Islet of Langerhans (tissue), 1 donor: Measurements from ENCODE around the gene PRPF4.

Experiments
- FAIRE-seq: peaks from one replicate; lab custom pipeline; 2011; peaks lifted over from hg19 to GRCh38; lab: Jason Lieb, UNC

Gene PRPF4

DNA sequence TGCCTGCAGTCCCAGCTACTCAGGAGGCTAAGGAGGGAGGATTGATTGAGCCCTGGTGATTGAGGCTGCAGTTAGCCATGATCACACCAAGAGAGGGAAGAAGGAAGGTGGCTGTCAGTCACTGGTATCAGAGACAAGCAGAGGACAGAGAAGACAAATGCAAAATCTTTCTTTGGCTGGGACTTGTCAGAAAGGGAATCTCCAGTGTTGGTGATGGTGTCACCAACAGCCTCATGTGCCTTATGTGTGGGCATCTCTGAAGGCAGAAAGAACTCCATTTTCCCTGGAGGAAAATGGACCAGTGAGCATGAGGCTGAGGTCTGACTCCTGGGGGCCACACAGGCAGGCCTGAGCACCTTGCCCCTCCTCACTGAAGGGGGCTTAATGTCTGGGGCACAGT, 39.8 kb downstream of the PRPF4 start:
- no peak for FAIRE-seq

DNA sequence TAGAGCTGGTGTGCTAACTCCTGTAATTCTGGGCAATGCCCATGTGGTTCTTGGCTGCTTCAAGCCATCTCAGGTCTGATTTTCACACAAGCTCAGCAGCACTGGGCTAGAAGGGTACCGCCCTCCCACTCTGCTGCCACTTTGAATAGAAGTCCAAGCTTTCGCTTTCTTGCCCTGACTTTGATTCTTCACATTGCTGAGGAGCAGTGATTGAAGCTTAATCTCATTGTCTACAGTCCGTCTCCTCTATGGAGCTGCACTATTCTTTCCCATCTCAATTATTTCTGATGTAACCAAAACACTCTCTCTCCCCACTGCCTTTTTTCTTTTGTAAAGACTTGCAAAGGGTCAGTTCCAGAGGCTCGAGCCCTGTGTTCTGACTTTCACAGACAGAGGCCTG, 40.6 kb downstream of the PRPF4 start:
- no peak for FAIRE-seq

DNA sequence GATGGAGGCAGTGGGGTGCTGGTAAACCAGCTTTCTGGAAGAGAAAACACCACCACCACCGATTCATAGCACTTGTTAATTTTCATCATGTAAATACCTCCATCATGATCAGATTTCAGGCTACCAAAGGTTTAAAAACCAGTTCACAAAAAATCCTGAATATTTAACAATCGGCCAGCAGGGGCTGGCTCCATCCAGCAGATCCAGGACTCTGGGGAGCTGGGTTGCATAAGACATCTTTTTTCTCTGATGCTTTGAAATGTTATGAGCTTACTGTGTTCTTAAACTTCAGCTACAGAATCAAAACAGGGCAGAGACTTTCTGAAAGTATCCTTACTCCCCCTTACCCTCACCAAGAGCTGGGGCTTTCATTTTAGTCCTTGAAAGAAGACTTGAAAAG, 42.3 kb downstream of the PRPF4 start:
- FAIRE-seq = no peak

DNA sequence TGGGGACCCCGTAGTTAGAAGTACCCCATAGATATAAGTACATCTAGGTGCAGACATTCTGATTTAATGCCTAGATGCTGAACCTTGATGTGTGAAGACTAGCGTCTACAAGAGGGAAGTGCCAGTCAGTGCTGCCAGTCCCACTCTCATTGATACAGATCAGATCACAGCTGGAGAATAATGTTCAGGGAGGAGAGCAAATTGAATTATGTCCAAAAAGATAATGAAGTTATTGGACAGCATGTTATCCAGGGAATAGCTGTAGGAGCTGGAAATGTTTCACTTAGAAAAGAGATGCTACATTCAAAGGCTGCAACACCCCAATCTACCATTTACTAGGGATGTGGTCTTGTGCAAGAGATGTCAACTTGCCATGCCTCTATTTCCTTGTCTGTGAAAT, 43.6 kb downstream of the PRPF4 start:
- FAIRE-seq = no peak

DNA sequence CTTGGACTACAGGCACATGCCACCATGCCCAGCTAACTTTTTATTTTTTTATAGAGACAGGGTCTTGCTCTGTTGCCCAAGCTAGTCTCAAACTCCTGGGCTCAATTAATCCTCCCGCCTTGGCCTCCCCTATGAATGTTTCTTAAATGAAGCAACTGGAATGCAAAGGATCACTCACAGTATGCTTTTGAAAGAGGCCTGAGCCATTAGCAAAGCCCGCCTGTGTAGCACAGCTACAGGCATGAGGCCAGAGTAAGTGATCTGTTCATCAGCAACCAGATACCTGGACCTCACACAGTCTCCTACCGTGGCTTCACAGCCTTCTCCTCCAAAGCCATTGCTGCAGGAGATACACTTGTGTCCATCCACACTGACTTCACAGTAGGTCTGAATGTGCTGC, 44.6 kb downstream of the PRPF4 start:
- FAIRE-seq = no peak

DNA sequence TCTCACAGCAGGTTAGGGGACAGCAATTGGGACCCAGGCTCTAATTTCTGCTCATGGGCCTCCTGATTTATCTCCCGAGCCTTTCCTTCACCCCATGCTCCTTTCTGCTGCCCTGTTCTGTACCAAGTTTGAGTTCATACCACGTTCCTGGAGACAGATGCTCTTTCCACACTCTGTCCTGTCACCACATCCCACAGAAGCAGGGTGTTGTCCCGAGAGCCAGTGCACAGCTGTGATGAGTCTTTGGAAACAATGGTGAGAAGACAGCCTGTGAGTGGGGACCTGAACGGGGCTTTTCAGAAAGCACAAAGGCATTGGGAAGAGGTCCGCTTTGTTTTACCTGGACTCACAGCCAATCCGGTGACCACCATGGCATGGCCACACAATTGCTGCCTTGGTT, 47.2 kb downstream of the PRPF4 start:
- no peak for FAIRE-seq

DNA sequence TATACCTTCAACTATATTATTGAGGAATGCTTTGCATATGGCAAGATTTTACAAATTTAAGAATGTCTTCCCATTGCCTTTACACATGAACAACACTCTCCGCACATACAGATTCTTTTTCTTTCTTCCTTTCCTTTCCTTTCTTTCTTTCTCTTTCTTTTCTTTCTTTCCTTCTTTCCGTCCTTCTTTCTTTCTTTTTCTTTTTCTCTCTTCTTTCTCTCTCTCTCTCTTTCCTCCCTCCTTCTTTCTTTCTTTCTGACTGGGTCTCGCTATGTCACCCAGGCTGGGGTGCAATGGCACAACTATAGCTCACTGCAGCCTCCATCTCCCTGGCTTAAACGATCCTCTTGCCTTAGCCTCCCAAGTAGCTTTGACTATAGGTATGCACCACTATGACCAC, 50.8 kb downstream of the PRPF4 start:
- no peak for FAIRE-seq

DNA sequence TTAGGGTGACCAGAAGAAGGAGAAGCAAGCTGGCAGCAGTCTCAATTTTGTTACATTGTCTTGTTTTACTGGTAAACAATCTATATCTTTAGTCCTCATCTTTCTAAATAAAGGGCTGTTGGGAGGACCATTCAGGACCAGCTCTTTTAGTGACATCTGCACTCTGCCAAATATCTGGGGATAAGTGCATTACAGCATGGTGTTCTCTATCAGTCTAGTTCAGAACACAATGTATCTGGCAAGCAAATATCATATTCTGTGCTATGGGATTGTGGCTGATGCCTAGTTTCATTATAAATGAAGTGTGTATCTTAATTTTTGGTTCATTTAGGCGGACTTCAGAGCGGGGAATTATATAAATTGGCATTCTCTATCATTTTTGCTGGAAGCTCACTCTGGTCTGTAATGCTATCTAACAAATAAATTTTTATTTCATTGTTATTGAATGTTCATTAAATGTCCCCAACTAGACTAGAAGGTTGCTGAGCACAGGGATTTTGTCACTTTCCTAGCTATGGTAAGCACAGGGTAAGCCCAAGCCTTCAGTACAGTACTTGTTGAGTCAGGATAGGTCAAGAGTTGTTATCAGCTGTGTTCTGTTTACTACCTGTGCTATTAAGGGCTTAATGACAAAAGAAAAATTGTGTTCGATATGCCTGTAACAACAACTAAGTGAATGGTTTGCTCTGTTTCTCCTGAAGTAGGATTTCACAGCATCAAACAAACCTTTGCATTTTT, 52.8 kb downstream of the PRPF4 start:
- FAIRE-seq = no peak

DNA sequence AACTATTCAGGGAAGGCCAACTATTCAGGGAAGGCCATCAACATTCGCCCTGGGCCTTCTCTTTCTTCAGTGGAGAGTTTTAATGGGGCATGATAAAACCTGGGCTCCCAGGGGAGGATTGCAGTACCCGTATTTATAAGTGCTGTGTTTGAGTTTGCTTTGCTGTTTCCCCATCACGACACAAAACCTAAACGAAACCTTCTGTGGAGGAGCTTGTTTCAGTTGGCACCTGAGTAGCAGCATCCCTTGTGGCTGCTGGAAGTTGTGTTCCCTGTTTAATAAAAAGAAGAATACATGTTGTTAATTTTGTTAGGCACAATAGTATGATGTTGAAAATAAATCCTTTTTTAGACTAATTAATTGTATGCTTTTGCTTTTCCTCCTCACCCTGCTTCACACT, 56.3 kb downstream of the PRPF4 start:
- FAIRE-seq = no peak

DNA sequence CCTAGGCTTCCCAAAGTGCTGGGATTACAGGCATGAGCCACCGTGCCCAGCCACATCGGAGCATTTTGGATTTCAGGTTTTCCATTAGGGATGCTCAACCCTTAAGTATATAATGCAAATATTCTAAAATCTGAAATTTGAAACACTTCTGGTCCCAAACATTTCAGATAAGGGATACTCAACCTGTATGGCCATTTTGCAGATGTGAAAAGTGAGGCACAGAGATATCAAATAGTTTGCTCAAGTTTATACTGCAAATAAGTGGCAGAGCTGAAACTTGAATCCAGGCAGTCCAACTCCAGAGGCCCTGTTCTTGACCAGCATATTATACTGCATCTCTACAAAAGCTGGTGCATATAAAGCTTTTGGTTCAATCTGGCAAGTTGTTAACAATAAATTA, 62.3 kb downstream of the PRPF4 start:
- no peak for FAIRE-seq

DNA sequence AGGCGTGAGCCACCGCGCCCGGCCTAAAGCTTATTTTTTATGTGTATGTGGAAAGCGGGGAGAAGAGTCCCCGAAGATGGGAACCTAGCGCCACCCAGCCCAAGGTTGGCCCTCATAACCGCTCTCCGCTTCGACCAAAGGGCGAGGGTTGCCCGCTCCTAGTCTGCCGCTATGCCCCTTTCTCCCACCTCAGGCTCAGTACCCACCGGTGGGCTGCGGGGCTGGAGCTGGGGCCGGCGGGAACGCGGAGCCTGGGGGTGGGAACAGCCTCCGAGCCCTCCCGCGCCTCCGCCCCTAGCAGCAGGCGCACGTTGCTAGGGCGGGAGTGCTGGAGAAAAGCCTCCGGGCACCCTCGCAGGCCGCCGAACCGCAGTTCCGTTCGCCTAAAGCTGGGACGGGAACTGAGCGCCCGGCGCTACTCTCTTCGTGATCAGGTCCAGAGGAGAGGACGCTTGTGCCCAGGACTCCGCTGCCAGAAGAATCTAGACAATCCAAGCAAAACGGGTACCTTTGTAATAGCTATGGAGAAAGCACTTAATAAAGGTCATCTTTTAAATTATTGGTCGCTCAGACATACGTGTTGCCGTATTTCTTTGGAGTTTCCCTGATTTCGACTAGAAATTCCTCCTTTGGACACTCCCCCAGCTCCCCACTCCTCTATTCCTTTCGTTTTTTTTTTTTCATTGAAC, 64.7 kb downstream of the PRPF4 start, which contains the start of gene WDR31:
Gene WDR31 (minus strand): TSS at position 265 of the 689 bp plus-strand sequence. CDS start 8,253 bp downstream, outside the sequence.
- FAIRE-seq = no peak

DNA sequence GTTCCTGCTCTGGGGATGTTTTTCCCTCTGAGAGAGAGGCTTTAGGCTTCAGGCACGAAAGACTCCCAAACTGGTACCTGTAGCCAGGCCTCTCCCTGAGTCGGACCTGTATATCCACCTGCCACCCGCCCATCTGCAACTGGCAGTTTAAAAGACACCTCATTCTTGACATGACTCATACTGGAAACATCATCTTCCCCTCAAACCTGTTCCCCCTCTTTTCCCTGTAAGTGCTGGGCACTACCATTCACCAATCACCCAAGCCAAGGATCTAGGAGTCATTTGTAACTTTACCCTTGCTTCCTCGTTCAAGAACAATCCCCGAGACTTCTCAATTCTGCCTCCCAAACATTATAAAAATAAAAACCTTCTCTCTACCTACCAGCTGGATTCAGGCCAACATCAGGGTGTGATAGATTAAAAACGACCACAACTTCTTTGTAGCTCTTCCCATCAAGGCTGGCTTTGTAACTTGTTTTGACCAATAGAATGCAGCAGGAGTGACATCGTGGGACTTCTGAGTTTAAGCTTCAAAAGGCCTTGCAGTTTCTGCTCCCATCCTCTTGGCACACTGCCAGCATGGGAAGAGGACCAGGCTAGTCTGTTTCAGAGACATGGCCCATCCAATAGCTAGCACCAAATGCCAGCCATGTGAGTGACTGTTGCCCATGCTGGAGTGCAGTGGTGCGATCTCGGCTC, 66.4 kb downstream of the PRPF4 start:
- no peak for FAIRE-seq
